ENCODE measurements around the gene FAM187B.

The FAM187B gene

DNA sequence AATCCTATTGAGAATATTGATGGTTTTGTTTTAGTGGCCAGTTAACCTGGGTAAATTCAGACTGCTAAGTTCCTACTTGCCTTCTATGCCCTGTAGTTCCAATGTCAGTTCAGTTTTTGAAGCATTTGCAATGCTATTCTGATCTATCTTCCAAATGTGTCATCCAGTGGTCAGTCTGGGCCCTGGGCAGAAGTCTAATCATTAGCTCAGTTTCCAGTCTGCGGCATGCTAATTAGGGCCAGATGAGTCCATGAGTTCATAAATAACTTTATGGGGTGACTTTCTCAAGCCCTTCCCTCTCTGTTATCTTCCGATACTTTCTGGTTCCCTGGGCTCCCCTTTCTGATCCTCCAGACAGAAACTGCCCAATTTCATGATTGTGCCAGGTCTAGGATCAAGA is 32.7 kb downstream of the FAM187B start:
- ATAC-seq (no peak), DNase-seq (ENCODE audit: low spot score in 2 of 2) (no peak)
- Mint-ChIP-seq H3K9me3 (no peaks in the 10 kb centered on the region), H3K27ac (no peak overlapping the region), H3K4me3 (no peak overlapping the region), H3K4me1 (no peaks in the 10 kb centered on the region), H3K36me3 (no peaks in the 10 kb centered on the region)

DNA sequence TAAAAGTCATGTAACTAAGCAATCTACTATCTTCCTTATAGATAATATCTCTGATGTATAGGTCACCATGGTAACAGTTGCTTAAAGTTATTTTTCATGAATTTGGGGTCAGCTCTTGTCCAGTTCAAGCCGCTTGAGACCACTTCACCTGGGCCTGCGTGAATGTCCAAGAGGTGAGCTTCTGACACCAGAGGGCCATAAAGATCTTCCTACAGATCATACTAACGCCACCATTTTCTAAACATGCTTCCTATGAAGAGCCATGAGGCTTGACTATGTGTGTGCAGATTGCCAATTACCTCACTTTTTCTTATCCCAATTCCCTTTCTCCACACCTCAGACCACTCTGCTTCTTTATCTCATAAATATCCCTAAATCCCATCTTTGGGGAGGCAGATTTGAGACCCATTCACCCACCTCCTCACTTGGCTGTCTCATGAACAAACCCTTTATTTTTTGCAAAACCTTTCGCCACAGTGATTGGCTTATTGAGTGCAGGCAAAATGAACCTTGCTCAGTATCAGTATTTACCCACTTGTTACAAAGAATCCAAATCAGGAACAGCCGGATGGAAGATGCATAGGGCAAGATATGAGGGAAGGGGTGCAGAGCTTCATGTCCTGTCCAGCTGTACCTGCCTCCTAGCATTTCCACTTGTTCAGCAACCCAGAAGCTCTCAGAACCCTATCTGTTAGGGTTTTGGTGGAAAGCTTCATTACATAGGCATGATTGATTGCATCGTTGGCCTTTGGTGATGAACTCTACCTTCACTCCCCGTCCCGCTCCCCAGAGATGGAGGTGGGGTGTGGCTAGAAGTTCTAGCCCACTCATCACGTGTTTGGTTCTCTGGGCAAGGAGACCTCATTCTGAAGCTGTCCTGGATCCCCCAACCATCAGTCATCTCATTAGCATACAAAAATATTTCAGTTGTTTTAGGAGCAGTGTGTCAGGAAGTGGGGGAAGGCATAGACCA is 34.2 kb downstream of the FAM187B start:
- no peak overlapping the region for H3K27ac Mint-ChIP-seq
- DNase-seq (ENCODE audit: low spot score in 2 of 2) (peak in 1 of 2 donors; percentile 23), ATAC-seq (no peak)
- H3K4me1 Mint-ChIP-seq, result no peaks in the 10 kb centered on the region
- no peaks in the 10 kb centered on the region for H3K9me3 Mint-ChIP-seq
- H3K36me3 Mint-ChIP-seq, result no peaks in the 10 kb centered on the region
- H3K4me3 Mint-ChIP-seq, result no peak overlapping the region

DNA sequence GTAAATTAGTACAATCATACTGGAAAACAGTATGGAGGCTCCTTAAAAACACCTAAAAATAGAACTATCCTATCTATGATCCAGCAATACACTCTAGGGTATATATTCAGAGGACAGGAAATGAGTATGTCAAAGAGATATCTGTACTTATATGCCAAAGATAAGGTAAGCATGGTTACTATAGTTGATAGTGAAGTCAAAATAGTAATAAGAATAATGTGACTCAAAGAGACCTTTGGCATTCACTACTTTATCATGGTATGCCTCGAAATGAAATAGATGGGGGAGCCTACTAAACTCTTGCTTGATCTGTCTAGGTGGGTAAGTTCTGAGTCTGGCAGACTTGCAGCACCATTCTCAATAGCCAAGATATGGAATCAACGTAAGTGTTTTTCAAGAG is 43.7 kb downstream of the FAM187B start:
- Mint-ChIP-seq H3K9me3 (peaks cover 3% of the 10 kb centered on the region), H3K27ac (no peak overlapping the region), H3K36me3 (no peaks in the 10 kb centered on the region), H3K4me3 (no peak overlapping the region), H3K4me1 (peaks cover 3% of the 10 kb centered on the region)
- no peak for DNase-seq (ENCODE audit: low spot score in 2 of 2)
- peak; percentile 70 for ATAC-seq

DNA sequence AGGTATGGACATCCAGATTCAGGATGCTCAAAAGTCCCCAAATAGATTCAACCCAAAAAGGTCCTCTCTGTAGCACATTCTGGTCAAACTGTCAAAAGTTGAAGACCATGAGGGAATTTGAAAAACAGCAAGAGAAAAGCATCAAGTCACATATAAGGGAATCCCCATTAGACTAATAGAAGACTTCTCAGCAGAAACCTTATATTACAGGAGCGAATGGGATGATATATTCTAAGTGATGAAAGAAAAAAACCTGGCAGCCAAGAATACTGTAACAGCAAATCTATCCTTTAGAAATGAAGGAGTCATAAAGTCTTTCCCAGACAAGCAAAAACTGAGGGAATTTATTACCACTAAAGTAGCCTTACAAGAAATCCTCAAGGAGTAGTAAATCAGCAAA is 44.3 kb downstream of the FAM187B start:
- Mint-ChIP-seq H3K4me1 (peaks cover 9% of the 10 kb centered on the region), H3K36me3 (no peaks in the 10 kb centered on the region), H3K27ac (no peak overlapping the region), H3K4me3 (no peak overlapping the region), H3K9me3 (peaks cover 3% of the 10 kb centered on the region)
- DNase-seq (ENCODE audit: low spot score in 2 of 2) (no peak), ATAC-seq (no peak)

DNA sequence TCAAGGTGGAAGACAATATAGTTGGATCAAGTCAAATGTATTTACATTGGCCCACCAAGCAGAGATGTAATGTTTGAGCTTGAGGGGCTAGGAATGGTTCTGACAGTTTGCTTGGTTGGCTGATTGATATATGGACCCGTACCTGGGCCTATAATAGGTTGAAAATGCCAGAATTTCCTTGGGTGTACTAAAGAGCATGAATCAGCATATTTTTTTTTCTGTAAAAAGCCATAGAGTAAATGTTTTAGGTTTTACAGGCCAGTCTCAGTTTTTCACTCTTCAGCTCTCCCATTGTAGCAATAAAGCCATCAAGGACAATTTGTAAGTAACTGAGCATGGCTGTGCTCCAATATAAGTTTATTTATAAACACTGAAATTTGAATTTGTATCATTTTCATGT is 47.2 kb downstream of the FAM187B start:
- DNase-seq (ENCODE audit: low spot score in 2 of 2) (no peak), ATAC-seq (no peak)
- Mint-ChIP-seq H3K36me3 (no peaks in the 10 kb centered on the region), H3K27ac (no peak overlapping the region), H3K4me3 (no peak overlapping the region), H3K4me1 (peaks cover 11% of the 10 kb centered on the region), H3K9me3 (no peaks in the 10 kb centered on the region)

DNA sequence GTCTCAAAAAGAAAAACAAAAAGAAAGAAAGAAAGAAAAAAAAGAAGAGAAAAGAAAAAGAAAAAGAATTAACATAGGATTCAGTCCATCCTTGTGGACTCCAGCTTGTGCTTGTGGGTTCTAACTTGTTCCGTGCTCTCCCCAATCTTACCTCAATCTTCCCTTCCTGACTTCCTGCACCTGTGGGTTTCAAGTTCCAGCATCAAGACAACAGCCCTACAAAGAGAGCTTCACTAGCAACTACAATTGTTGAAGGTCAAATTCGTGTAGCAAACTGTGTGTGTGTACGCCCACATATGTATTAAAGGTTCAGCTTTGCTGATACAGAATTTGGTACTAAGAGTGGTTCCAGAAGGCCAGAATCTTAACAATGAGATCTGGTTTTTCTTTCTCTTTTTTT is 48.7 kb downstream of the FAM187B start:
- peak in 1 of 2 donors; percentile 26 for DNase-seq (ENCODE audit: low spot score in 2 of 2)
- Mint-ChIP-seq H3K27ac (no peak overlapping the region), H3K4me1 (peaks cover 11% of the 10 kb centered on the region), H3K9me3 (no peaks in the 10 kb centered on the region), H3K36me3 (no peaks in the 10 kb centered on the region), H3K4me3 (no peak overlapping the region)
- ATAC-seq, result no peak

DNA sequence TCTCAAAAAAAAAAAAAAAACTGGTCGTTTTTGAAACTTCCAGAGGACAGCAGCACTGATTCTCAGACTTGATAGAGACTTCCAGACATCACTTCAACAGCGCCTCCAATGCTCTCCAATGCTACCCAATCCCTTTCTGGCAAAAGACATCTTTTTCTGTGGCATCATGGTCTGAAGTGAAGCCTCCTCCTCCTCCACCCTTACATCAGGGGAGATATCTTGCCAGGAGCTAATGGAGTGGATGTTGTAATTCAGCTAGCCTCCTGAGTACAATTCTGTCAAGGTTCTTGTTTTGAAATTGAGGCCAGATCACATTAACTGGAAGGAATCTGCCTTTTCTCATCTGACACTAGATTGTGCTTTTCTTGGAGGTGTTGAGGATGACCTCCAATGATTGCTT is 49.8 kb downstream of the FAM187B start:
- no peak overlapping the region for H3K27ac Mint-ChIP-seq
- ATAC-seq, result no peak
- H3K4me1 Mint-ChIP-seq, result peaks cover 11% of the 10 kb centered on the region
- no peaks in the 10 kb centered on the region for H3K36me3 Mint-ChIP-seq
- H3K9me3 Mint-ChIP-seq, result no peaks in the 10 kb centered on the region
- DNase-seq (ENCODE audit: low spot score in 2 of 2), result peak in 1 of 2 donors; percentile 12
- no peak overlapping the region for H3K4me3 Mint-ChIP-seq

DNA sequence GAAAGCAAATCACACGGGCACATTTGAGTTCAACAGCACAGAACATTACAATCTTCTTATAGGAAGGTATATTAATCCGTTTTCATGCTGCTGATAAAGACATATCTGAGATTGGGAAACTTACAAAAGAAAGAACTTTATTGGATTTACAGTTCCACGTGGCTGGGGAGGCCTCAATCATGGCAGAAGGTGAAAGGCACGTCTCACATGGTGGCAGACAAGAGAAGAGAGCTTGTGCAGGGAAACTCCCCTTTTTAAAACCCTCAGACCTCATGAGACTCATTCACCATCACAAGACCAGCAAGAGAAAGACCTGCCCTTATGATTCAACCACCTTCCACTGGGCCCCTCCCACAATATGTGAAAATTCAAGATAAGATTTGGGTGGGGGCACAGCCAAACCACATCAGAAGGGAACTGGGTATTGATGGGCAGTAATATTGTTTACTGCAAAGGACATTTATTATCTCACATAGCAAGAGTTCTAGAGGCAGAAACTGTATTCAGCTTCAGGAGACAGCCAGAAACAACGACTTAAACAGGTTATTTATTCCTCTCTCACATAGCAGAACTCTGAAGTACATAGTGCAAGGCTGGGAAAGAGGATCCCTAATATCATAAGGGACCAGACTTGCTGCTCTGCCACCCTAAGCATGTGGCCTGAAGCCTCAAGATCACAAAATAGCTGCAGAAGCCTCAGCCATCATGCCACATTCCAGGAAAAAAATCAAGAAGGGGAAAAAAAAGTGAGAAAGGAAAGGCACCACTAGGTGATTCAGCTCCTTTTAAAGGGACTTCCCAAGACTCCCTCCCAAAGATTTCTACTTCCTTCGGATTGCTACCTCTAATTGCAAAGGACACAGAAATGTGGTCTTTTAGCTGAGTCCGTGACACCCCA is 50.9 kb downstream of the FAM187B start:
- ATAC-seq (no peak), DNase-seq (ENCODE audit: low spot score in 2 of 2) (peak in 1 of 2 donors; percentile 43)
- Mint-ChIP-seq H3K36me3 (no peaks in the 10 kb centered on the region), H3K9me3 (no peaks in the 10 kb centered on the region), H3K4me3 (no peak overlapping the region), H3K27ac (peak overlapping the region; percentile 38), H3K4me1 (peaks cover 11% of the 10 kb centered on the region)

DNA sequence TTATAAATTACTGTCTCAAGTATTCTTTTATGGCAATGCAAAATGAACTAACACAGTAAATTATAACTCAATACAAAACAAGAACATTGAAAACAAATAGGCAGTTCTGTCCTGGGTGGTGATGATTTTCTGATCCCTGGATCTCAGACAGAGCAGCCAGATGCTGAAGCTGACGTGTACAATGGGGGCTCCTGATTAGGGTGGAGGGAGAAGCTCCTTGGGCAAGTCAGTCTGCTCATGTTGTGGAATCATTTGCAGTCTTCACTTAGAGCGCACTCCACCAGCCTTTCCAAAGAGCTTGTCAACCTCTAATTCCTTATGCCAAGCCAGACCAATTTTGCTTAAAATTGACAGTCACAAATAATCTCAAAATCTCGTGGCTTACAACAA is 52.4 kb downstream of the FAM187B start:
- DNase-seq (ENCODE audit: low spot score in 2 of 2) (no peak), ATAC-seq (no peak)
- Mint-ChIP-seq H3K36me3 (peaks cover 10% of the 10 kb centered on the region), H3K27ac (no peak overlapping the region), H3K4me3 (no peak overlapping the region), H3K9me3 (no peaks in the 10 kb centered on the region), H3K4me1 (peaks cover 11% of the 10 kb centered on the region)

Measured in stimulated activated effector memory CD8-positive, alpha-beta T cell treated with anti-CD3 and anti-CD28 coated beads, Interleukin-12 subunit alpha, Interleukin-12 subunit beta, amount 100 ng/mL, for 72 hours (primary cell).